Immature natural killer cell (primary cell): ENCODE results near the gene PTTG1IP. TPM values are rescaled to one million over a fixed set of nuclear protein-coding genes. Genes with fewer than 3 reads are reported as not detected.
"Not testable (repeated sequence)": the region's sequence is repeated elsewhere in the genome, so short reads cannot be mapped to it uniquely, and the experiment has no call there.

Experiments used
- DNase-seq, 3 donors: peaks; one replicate each; pipeline ENCODE4 v3.0.0; 2022; ENCODE audit warnings: mixed read lengths in 1 of 3
- H3K27ac Mint-ChIP-seq, 6 donors: one replicate each; pipeline ENCODE4 v1.8.0; 2020; ENCODE audit warnings: mixed read lengths in 6 of 6, mild to moderate bottlenecking in 5 of 6, inconsistent platforms in 4 of 6, moderate library complexity in 3 of 6
- H3K27me3 Mint-ChIP-seq, 3 donors: one replicate each; pipeline ENCODE4 v1.8.0; 2020 to 2021; ENCODE audit warnings: low read depth in 3 of 3, mild to moderate bottlenecking in 3 of 3, mixed read lengths in 3 of 3, moderate library complexity in 3 of 3, inconsistent platforms in 1 of 3
- H3K36me3 Mint-ChIP-seq, 3 donors: one replicate each; pipeline ENCODE4 v1.8.0; 2020; ENCODE audit warnings: mixed read lengths in 3 of 3, inconsistent platforms in 2 of 3, mild to moderate bottlenecking in 2 of 3
- H3K4me1 Mint-ChIP-seq, 2 donors: one replicate each; pipeline ENCODE4 v1.8.0; 2020; ENCODE audit warnings: inconsistent platforms in 2 of 2, mild to moderate bottlenecking in 2 of 2, mixed read lengths in 2 of 2, moderate library complexity in 1 of 2
- H3K4me3 Mint-ChIP-seq, 5 donors: one replicate each; pipeline ENCODE4 v1.8.0; 2020; ENCODE audit warnings: mild to moderate bottlenecking in 5 of 5, mixed read lengths in 5 of 5, inconsistent platforms in 3 of 5, moderate library complexity in 3 of 5
- H3K9me3 Mint-ChIP-seq, 6 donors: one replicate each; pipeline ENCODE4 v1.8.0; 2020; ENCODE audit warnings: mild to moderate bottlenecking in 6 of 6, mixed read lengths in 6 of 6, inconsistent platforms in 4 of 6, moderate library complexity in 3 of 6
- polyA plus RNA-seq, 3 donors: library from polyadenylated mRNA; unstranded; fragments of 300-500 nt; fragmentation: Illumina TruSeq; gene quantifications; one replicate each; pipeline ENCODE4 v1.2.3, GENCODE V29; 2021

Gene PTTG1IP
- polyA plus RNA-seq, 3 donors from 2014 or later, result 67.7 to 103 (median 92.9) TPM

- Mint-ChIP-seq H3K9me3 (peaks cover 0 to 12% (median 8%) of the 10 kb centered on the region in 6 donors), H3K4me1 (peaks cover 30 to 38% of the 10 kb centered on the region in 2 donors), H3K27ac (peak overlapping the region in 1 of 6 donors; percentile 13)
- DNase-seq, H3K27me3 Mint-ChIP-seq, H3K36me3 Mint-ChIP-seq, H3K4me3 Mint-ChIP-seq: not testable (repeated sequence)
These were observed 40.8 kb downstream of the PTTG1IP start for GRCh38 chr21:44832516-44833255.

GRCh38 chr21:44831227-44831860, 42.1 kb downstream of the PTTG1IP start:
- no peak overlapping the region for H3K4me3 Mint-ChIP-seq
- peaks cover 0 to 11% (median 9%) of the 10 kb centered on the region in 3 donors for H3K27me3 Mint-ChIP-seq
- H3K9me3 Mint-ChIP-seq, result peaks cover 0 to 18% (median 14%) of the 10 kb centered on the region in 6 donors
- H3K4me1 Mint-ChIP-seq, result peaks cover 32 to 42% of the 10 kb centered on the region in 2 donors
- peaks cover 0 to 14% (median 5%) of the 10 kb centered on the region in 3 donors for H3K36me3 Mint-ChIP-seq
- peak overlapping the region in 4 of 6 donors; percentile 3 to 50 (median 27) for H3K27ac Mint-ChIP-seq
- no peak for DNase-seq

GRCh38 chr21:44829507-44830092, 43.9 kb downstream of the PTTG1IP start:
- DNase-seq, result peak; percentile 53 to 66 (median 61)
- Mint-ChIP-seq H3K27ac (peak overlapping the region; percentile 58 to 89 (median 76)), H3K9me3 (peaks cover 0 to 18% (median 14%) of the 10 kb centered on the region in 6 donors), H3K4me1 (peaks cover 32 to 42% of the 10 kb centered on the region in 2 donors), H3K36me3 (peaks cover 0 to 14% (median 5%) of the 10 kb centered on the region in 3 donors), H3K4me3 (peak overlapping the region; percentile 49 to 68 (median 61)), H3K27me3 (peaks cover 0 to 11% (median 9%) of the 10 kb centered on the region in 3 donors)

- Mint-ChIP-seq H3K9me3 (peaks cover 3 to 19% (median 16%) of the 10 kb centered on the region in 6 donors), H3K4me3 (peak overlapping the region in 2 of 5 donors; percentile 2 to 40), H3K27ac (peak overlapping the region in 5 of 6 donors; percentile 5 to 74 (median 33)), H3K4me1 (peaks cover 32 to 42% of the 10 kb centered on the region in 2 donors), H3K27me3 (peaks cover 0 to 11% (median 9%) of the 10 kb centered on the region in 3 donors), H3K36me3 (peaks cover 4 to 17% (median 8%) of the 10 kb centered on the region in 3 donors)
- no peak for DNase-seq
These were observed 45.0 kb downstream of the PTTG1IP start for GRCh38 chr21:44828362-44829056.

- no peak overlapping the region for H3K4me3 Mint-ChIP-seq
- peak overlapping the region in 1 of 6 donors; percentile 19 for H3K27ac Mint-ChIP-seq
- H3K36me3 Mint-ChIP-seq, result peaks cover 4 to 17% (median 8%) of the 10 kb centered on the region in 3 donors
- DNase-seq, result no peak
- H3K9me3 Mint-ChIP-seq, result peaks cover 9 to 34% (median 18%) of the 10 kb centered on the region in 6 donors
- peaks cover 0 to 11% (median 7%) of the 10 kb centered on the region in 3 donors for H3K27me3 Mint-ChIP-seq
- peaks cover 6 to 9% of the 10 kb centered on the region in 2 donors for H3K4me1 Mint-ChIP-seq
These were observed 50.3 kb downstream of the PTTG1IP start for GRCh38 chr21:44823179-44823660.

- no peak overlapping the region for H3K4me3 Mint-ChIP-seq
- H3K27me3 Mint-ChIP-seq, result peaks cover 0 to 9% (median 7%) of the 10 kb centered on the region in 3 donors
- peaks cover 2 to 3% of the 10 kb centered on the region in 2 donors for H3K4me1 Mint-ChIP-seq
These were observed 50.9 kb downstream of the PTTG1IP start for GRCh38 chr21:44822484-44823178.

GRCh38 chr21:44820851-44821250, 52.6 kb downstream of the PTTG1IP start:
- H3K9me3 Mint-ChIP-seq, result peaks cover 5 to 22% (median 10%) of the 10 kb centered on the region in 6 donors
- H3K27me3 Mint-ChIP-seq, result peaks cover 0 to 9% (median 2%) of the 10 kb centered on the region in 3 donors
- no peak for DNase-seq
- H3K4me1 Mint-ChIP-seq, result peaks cover 0 to 4% of the 10 kb centered on the region in 2 donors
- no peak overlapping the region for H3K27ac Mint-ChIP-seq
- H3K4me3 Mint-ChIP-seq, result peak overlapping the region in 1 of 5 donors; percentile 40
- H3K36me3 Mint-ChIP-seq, result peaks cover 4 to 5% (median 5%) of the 10 kb centered on the region in 3 donors

More at GRCh38 chr21:44822484-44823178, 50.9 kb downstream of the PTTG1IP start:
- Mint-ChIP-seq H3K36me3 (peaks cover 4 to 11% (median 5%) of the 10 kb centered on the region in 3 donors), H3K27ac (no peak overlapping the region), H3K9me3 (peaks cover 6 to 28% (median 14%) of the 10 kb centered on the region in 6 donors)
- no peak for DNase-seq

- H3K4me1 Mint-ChIP-seq, result peaks cover 0 to 4% of the 10 kb centered on the region in 2 donors
- H3K4me3 Mint-ChIP-seq, result peak overlapping the region; percentile 54 to 72 (median 61)
- no peak for DNase-seq
- peaks cover 5 to 22% (median 10%) of the 10 kb centered on the region in 6 donors for H3K9me3 Mint-ChIP-seq
- peaks cover 0 to 9% (median 2%) of the 10 kb centered on the region in 3 donors for H3K27me3 Mint-ChIP-seq
- peak overlapping the region; percentile 12 to 78 (median 64) for H3K27ac Mint-ChIP-seq
- peaks cover 4 to 5% (median 5%) of the 10 kb centered on the region in 3 donors for H3K36me3 Mint-ChIP-seq
These were observed 53.9 kb downstream of the PTTG1IP start for GRCh38 chr21:44819283-44820243.

GRCh38 chr21:44818640-44819011, 54.9 kb downstream of the PTTG1IP start:
- no peak for DNase-seq
- peak overlapping the region; percentile 54 to 72 (median 61) for H3K4me3 Mint-ChIP-seq
- peaks cover 1 to 3% (median 3%) of the 10 kb centered on the region in 3 donors for H3K36me3 Mint-ChIP-seq
- no peak overlapping the region for H3K27ac Mint-ChIP-seq
- H3K9me3 Mint-ChIP-seq, result peaks cover 5 to 19% (median 9%) of the 10 kb centered on the region in 6 donors
- peaks cover 0 to 9% (median 2%) of the 10 kb centered on the region in 3 donors for H3K27me3 Mint-ChIP-seq
- H3K4me1 Mint-ChIP-seq, result peaks cover 0 to 10% of the 10 kb centered on the region in 2 donors

- peaks cover 4 to 14% (median 9%) of the 10 kb centered on the region in 6 donors for H3K9me3 Mint-ChIP-seq
- peak; percentile 91 to 94 (median 94) for DNase-seq
- H3K4me1 Mint-ChIP-seq, result peaks cover 0 to 10% of the 10 kb centered on the region in 2 donors
- peak within 1 kb of the TSS in 1 of 6 donors; percentile 57 for H3K27ac Mint-ChIP-seq
- H3K36me3 Mint-ChIP-seq, result no peaks in the 10 kb centered on the region
- peaks cover 0 to 9% (median 2%) of the 10 kb centered on the region in 3 donors for H3K27me3 Mint-ChIP-seq
- H3K4me3 Mint-ChIP-seq, result peak within 1 kb of the TSS; percentile 54 to 72 (median 61)
These were observed 55.4 kb downstream of the PTTG1IP start, which contains the start of gene SUMO3 for GRCh38 chr21:44817914-44818639. TSS of gene SUMO3 (minus strand) at chr21:44818062. CDS start at chr21:44817968, 94 bp downstream.

GRCh38 chr21:44817506-44817880, 56.0 kb downstream of the PTTG1IP start:
- peak overlapping the region; percentile 27 to 69 (median 44) for H3K4me3 Mint-ChIP-seq
- H3K9me3 Mint-ChIP-seq, result peaks cover 0 to 9% (median 6%) of the 10 kb centered on the region in 6 donors
- peaks cover 0 to 4% (median 0%) of the 10 kb centered on the region in 3 donors for H3K36me3 Mint-ChIP-seq
- H3K27ac Mint-ChIP-seq, result no peak overlapping the region
- peaks cover 0 to 13% (median 2%) of the 10 kb centered on the region in 3 donors for H3K27me3 Mint-ChIP-seq
- DNase-seq, result peak; percentile 85 to 88 (median 86)
- peaks cover 0 to 10% of the 10 kb centered on the region in 2 donors for H3K4me1 Mint-ChIP-seq
